ENCODE measurements around the gene ABAT. TPM values are rescaled to one million over a fixed set of nuclear protein-coding genes. Genes with fewer than 3 reads are reported as not detected.
"Not testable (repeated sequence)": the region's sequence is repeated elsewhere in the genome, so short reads cannot be mapped to it uniquely, and the experiment has no call there.

ABAT gene
- total and polyA plus RNA-seq, 2 of the 8 experiments (the other 6 are each of a cell fraction or from before 2014, with no cell fraction given) = 6.4 to 8.4 TPM

- H2BK15ac ChIP-seq (ENCODE audit: low read length); H2BK20ac ChIP-seq (ENCODE audit: low read length); H3K79me2 ChIP-seq (ENCODE audit: control insufficient read depth in 1 of 2, insufficient read depth in 2 of 2, low read length in 2 of 2); DNase-seq (ENCODE audit: low read depth in 1 of 2, low spot score in 2 of 2); H3K4me1 ChIP-seq (replicated peaks in 1 of 4; ENCODE audit: control insufficient read depth in 3 of 4, insufficient read depth in 4 of 4, low read length in 3 of 4); POLR2A ChIA-PET (ENCODE audit: partially characterized antibody); H3K18ac ChIP-seq (ENCODE audit: extremely low read depth, low read length); H3K27me3 ChIP-seq (replicated peaks in 1 of 4; ENCODE audit: control insufficient read depth in 3 of 4, extremely low read depth in 1 of 4, insufficient read depth in 3 of 4, low read length in 3 of 4); H2BK12ac ChIP-seq (ENCODE audit: low read depth, low read length); H3K23ac ChIP-seq (ENCODE audit: insufficient read length); H3K27ac ChIP-seq (ENCODE audit: low read depth, low read length); H3K23me2 ChIP-seq (ENCODE audit: low read depth, low read length); H3K4me3 ChIP-seq (ENCODE audit: extremely low read depth in 1 of 4, insufficient read depth in 2 of 4, low read depth in 3 of 4, low read length in 4 of 4); H2AK5ac ChIP-seq (ENCODE audit: low read depth, low read length); H3K9ac ChIP-seq (replicated peaks in 1 of 4; ENCODE audit: extremely low read depth in 1 of 4, low read depth in 3 of 4, low read length in 3 of 4); H3K36me3 ChIP-seq (ENCODE audit: control insufficient read depth in 2 of 4, insufficient read depth in 4 of 4, low read length in 3 of 4); H3K79me1 ChIP-seq (ENCODE audit: low read depth, low read length); H3K4ac ChIP-seq (replicated peaks; ENCODE audit: insufficient read length, low read depth, low read length); H3K4me2 ChIP-seq (ENCODE audit: insufficient read depth in 1 of 2, low read depth in 2 of 2, low read length in 2 of 2); H2BK5ac ChIP-seq (ENCODE audit: low read depth, low read length); H2BK120ac ChIP-seq (replicated peaks; ENCODE audit: low read depth, low read length); H3K56ac ChIP-seq (replicated peaks; ENCODE audit: insufficient read length, low read depth, low read length); H4K5ac ChIP-seq (ENCODE audit: insufficient read length, low read depth, low read length); H2AFZ ChIP-seq (ENCODE audit: low read length); H4K91ac ChIP-seq (replicated peaks; ENCODE audit: insufficient read length, low read length); H3K9me3 ChIP-seq (ENCODE audit: insufficient read depth in 2 of 2, low read depth in 1 of 2, low read length in 1 of 2); FAIRE-seq; H3K14ac ChIP-seq (ENCODE audit: insufficient read length); H4K20me1 ChIP-seq (replicated peaks in 1 of 2; ENCODE audit: control insufficient read depth in 1 of 2, insufficient read depth in 2 of 2, low read length in 2 of 2); H4K8ac ChIP-seq (ENCODE audit: extremely low read depth, insufficient read depth, low read length): not testable (repeated sequence)
- 91% methylated on average over 11 of the region's 11 CpGs; no CpG with 5 or more reads in 1 of the 2 experiments for WGBS, 2 experiments (ENCODE audit: extremely low coverage in 1 of 2, insufficient coverage in 1 of 2, insufficient read length in 1 of 2, insufficient replicate concordance in 2 of 2, low coverage in 1 of 2, low lambda C conversion rate in 2 of 2, missing lambda C conversion rate in 1 of 2)
- CTCF ChIA-PET (ENCODE audit: partially characterized antibody) = interaction anchor here (1.0 to 26.4 kb wide), 5 partner anchors 9 to 122 kb away, joined by 3 to 404 read pairs (median 3); partner anchors contain the start of gene ABAT
Measured at GRCh38 chr16:8786316-8786715, 111.9 kb downstream of the ABAT start.
